K562 (cell line): ENCODE data around the gene PLAAT4. TPM values are rescaled to one million over a fixed set of nuclear protein-coding genes. Genes with fewer than 3 reads are reported as not detected.
A peak's percentile ranks its signal among the peaks of the same experiment; 100 is the strongest.

Source experiments
- CBX5 ChIP-seq: IDR thresholded peaks from 2 replicates; pipeline ENCODE4 v1.6.1; 2014; ENCODE audit warnings: low read depth, borderline replicate concordance
- ESRRA ChIP-seq: fragments of 450-650 bp; IDR thresholded peaks from 2 replicates; pipeline ENCODE4 v1.6.1; 2014; ENCODE audit warnings: low read depth, mild to moderate bottlenecking, moderate library complexity, borderline replicate concordance
- MBD2 ChIP-seq: sonication (generic); IDR thresholded peaks from 2 replicates; pipeline ENCODE4 v1.6.1; 2016; ENCODE audit warnings: low read depth, borderline replicate concordance
- PTTG1 ChIP-seq: fragments of 450-650 bp; IDR thresholded peaks from 2 replicates; pipeline ENCODE4 v1.6.1; 2016; ENCODE audit warnings: low read depth, mild to moderate bottlenecking, missing genetic modification characterization, missing compliant biosample characterization
- RCOR1 ChIP-seq, 2 experiments: IDR thresholded peaks; 2 replicates each; pipeline ENCODE4 v1.6.1; 2012; ENCODE audit warnings: low read depth in 2 of 2, low read length in 2 of 2, borderline replicate concordance in 1 of 2, improper control_type of control experiment in 1 of 2
- ZNF764 ChIP-seq: fragments of 250-450 bp; sonication (Bioruptor Pico); IDR thresholded peaks from 2 replicates; pipeline ENCODE4 v1.4.0; 2020; ENCODE audit warnings: low read depth, mild to moderate bottlenecking, moderate library complexity
- polyA plus RNA-seq, 8 experiments: library from polyadenylated mRNA; depleted of rRNA in 4 of 8; stranded (reverse) in 5 of 8; unstranded in 3 of 8; fragments of >200 nt; fragmentation: Nextera tagmentation in 2 of 8; fragmentation: Illumina TruSeq in 1 of 8; extraction: Ambion mirVana in 2 of 8; extraction: Trizol in 1 of 8; gene quantifications; 2 replicates each; pipeline versions ENCODE4 v1.2.1 to v1.2.3, GENCODE V29; 2011 to 2014; ENCODE audit warnings: inconsistent platforms in 1 of 8, missing spikeins in 1 of 8
- total RNA-seq, 7 experiments: library from RNA; depleted of rRNA in 6 of 7; stranded (reverse); fragments of >200 nt in 6 of 7; fragmentation: Illumina TruSeq in 2 of 7; extraction: Trizol in 2 of 7; gene quantifications; 2 replicates each; pipeline versions ENCODE4 v1.2.1 to v1.2.3, GENCODE V29; 2011 to 2021; ENCODE audit warnings: low replicate concordance in 1 of 7
- TF ChIP-seq, protein P1 (sequence below): fragments of 450-650 bp; formaldehyde crosslinking; IDR thresholded peaks from 2 replicates; pipeline ENCODE4 v1.4.0; 2020; ENCODE audit warnings: mild to moderate bottlenecking, moderate library complexity
- TF ChIP-seq, protein P2 (sequence below): fragments of 450-650 bp; IDR thresholded peaks from 2 replicates; pipeline ENCODE4 v1.6.1; 2018; ENCODE audit warnings: mild to moderate bottlenecking, low read depth; ENCODE audit not compliant: partially characterized antibody
- TF ChIP-seq, protein P3 (sequence below), 2 experiments: fragments of 450-650 bp in 1 of 2; sonication (generic) in 1 of 2; formaldehyde crosslinking in 1 of 2; IDR thresholded peaks; 2 replicates each; pipeline versions ENCODE4 v1.7.1 to v1.9.0; 2016 to 2022; ENCODE audit warnings: inconsistent platforms in 1 of 2, mild to moderate bottlenecking in 1 of 2, missing genetic modification reagents in 1 of 2
- TF ChIP-seq, protein P4 (sequence below): sonication (generic); IDR thresholded peaks from 2 replicates; pipeline ENCODE4 v1.6.1; 2016

Gene PLAAT4
- total and polyA plus RNA-seq, 9 of the 15 experiments (the other 6 are each of a cell fraction or from before 2014, with no cell fraction given): 0.54 to 3.0 (median 1.3) TPM; not detected in 1

DNA sequence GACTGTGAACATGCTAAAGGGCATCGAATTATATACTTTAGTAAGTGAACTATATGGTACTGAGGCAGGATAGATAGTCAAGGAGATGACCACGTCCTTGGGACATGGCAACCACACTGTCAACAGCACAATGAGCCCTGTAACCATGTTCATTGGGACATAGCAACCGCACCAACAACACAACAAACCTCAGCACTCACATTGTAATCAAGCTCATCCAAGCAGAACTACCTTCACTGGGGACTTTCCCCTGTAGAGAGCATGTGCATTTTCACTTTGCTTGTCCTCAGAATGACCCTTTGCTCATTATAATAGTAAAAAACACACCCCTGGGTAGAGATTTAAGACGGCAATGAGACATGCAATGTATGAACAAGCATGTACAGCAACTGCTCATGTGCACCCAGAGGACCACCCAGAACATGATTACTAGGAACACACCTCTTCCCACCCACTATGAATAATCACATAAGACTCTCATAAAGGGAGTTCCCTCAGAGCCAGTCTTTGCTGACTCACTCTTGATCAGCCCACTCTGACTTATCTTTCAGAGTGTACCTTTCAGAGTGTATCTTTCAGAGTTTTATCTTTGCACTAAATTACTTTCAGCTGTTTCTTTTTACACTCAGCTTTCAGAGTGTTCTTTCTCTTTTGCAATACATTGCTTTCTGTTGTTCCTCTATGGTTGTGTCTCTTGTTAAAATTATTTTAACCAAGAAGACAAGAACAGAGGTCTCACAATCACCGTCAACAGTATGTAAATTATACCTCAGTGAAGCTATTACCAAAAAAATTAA lies 30.6 kb downstream of the PLAAT4 start (continued):
- TF ChIP-seq PTTG1 (tag) (no peak), CBX5 (no peak), ESRRA (peak; percentile 51), RCOR1 (IDR thresholded peaks at IDR 0.05; ENCODE audit: borderline replicate concordance in 1 of 2, low read depth in 2 of 2, low read length in 2 of 2) (peak in 1 of 2 experiments; percentile 83; a peak in 2 of 4 replicates), MBD2 (peak; percentile 39; the same call in 1 of the 2 replicates), ZNF764 (CRISPR knock-in tag) (no peak)
- TF ChIP-seq, protein P1, sequence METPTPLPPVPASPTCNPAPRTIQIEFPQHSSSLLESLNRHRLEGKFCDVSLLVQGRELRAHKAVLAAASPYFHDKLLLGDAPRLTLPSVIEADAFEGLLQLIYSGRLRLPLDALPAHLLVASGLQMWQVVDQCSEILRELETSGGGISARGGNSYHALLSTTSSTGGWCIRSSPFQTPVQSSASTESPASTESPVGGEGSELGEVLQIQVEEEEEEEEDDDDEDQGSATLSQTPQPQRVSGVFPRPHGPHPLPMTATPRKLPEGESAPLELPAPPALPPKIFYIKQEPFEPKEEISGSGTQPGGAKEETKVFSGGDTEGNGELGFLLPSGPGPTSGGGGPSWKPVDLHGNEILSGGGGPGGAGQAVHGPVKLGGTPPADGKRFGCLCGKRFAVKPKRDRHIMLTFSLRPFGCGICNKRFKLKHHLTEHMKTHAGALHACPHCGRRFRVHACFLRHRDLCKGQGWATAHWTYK (CRISPR knock-in tag): 0 out of 2 replicates have a peak, but pooled peaks have one; percentile 28
- TF ChIP-seq, protein P2, sequence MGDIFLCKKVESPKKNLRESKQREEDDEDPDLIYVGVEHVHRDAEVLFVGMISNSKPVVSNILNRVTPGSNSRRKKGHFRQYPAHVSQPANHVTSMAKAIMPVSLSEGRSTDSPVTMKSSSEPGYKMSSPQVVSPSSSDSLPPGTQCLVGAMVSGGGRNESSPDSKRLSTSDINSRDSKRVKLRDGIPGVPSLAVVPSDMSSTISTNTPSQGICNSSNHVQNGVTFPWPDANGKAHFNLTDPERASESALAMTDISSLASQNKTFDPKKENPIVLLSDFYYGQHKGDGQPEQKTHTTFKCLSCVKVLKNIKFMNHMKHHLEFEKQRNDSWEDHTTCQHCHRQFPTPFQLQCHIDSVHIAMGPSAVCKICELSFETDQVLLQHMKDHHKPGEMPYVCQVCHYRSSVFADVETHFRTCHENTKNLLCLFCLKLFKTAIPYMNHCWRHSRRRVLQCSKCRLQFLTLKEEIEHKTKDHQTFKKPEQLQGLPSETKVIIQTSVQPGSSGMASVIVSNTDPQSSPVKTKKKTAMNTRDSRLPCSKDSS: no peak
- TF ChIP-seq, protein P3, sequence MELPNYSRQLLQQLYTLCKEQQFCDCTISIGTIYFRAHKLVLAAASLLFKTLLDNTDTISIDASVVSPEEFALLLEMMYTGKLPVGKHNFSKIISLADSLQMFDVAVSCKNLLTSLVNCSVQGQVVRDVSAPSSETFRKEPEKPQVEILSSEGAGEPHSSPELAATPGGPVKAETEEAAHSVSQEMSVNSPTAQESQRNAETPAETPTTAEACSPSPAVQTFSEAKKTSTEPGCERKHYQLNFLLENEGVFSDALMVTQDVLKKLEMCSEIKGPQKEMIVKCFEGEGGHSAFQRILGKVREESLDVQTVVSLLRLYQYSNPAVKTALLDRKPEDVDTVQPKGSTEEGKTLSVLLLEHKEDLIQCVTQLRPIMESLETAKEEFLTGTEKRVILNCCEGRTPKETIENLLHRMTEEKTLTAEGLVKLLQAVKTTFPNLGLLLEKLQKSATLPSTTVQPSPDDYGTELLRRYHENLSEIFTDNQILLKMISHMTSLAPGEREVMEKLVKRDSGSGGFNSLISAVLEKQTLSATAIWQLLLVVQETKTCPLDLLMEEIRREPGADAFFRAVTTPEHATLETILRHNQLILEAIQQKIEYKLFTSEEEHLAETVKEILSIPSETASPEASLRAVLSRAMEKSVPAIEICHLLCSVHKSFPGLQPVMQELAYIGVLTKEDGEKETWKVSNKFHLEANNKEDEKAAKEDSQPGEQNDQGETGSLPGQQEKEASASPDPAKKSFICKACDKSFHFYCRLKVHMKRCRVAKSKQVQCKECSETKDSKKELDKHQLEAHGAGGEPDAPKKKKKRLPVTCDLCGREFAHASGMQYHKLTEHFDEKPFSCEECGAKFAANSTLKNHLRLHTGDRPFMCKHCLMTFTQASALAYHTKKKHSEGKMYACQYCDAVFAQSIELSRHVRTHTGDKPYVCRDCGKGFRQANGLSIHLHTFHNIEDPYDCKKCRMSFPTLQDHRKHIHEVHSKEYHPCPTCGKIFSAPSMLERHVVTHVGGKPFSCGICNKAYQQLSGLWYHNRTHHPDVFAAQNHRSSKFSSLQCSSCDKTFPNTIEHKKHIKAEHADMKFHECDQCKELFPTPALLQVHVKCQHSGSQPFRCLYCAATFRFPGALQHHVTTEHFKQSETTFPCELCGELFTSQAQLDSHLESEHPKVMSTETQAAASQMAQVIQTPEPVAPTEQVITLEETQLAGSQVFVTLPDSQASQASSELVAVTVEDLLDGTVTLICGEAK (IDR thresholded peaks at IDR 0.05): no peak
- TF ChIP-seq, protein P3 (CRISPR knock-in tag; IDR thresholded peaks at IDR 0.05): no peak
- TF ChIP-seq, protein P4, sequence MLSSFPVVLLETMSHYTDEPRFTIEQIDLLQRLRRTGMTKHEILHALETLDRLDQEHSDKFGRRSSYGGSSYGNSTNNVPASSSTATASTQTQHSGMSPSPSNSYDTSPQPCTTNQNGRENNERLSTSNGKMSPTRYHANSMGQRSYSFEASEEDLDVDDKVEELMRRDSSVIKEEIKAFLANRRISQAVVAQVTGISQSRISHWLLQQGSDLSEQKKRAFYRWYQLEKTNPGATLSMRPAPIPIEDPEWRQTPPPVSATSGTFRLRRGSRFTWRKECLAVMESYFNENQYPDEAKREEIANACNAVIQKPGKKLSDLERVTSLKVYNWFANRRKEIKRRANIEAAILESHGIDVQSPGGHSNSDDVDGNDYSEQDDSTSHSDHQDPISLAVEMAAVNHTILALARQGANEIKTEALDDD: no peak
